Transverse colon (tissue), 4 donors: ENCODE results near the gene MFNG.

Experiments
- EP300 ChIP-seq: sonication (generic); formaldehyde crosslinking; IDR thresholded peaks from one replicate; pipeline ENCODE4 v1.6.1; 2017; ENCODE audit warnings: antibody characterized with exemption, low read depth
- POLR2A ChIP-seq: fragments of 450-650 bp; IDR thresholded peaks from one replicate; pipeline ENCODE4 v1.6.1; 2016; ENCODE audit warnings: antibody characterized with exemption, mild to moderate bottlenecking, moderate library complexity
- POLR2AphosphoS5 ChIP-seq, 3 donors: sonication (generic); formaldehyde crosslinking; IDR thresholded peaks; one replicate each; pipeline ENCODE4 v1.6.1; 2016; ENCODE audit warnings: antibody characterized with exemption in 3 of 3
- TF ChIP-seq, protein P1 (sequence below), 5 experiments: fragments of 200-600 bp in 3 of 5; fragments of 450-650 bp in 2 of 5; sonication (generic) in 3 of 5; IDR thresholded peaks; 1 replicate in 2 of 5; 2 replicates in 3 of 5; pipeline ENCODE4 v1.5.1; 2016 to 2017; ENCODE audit warnings: antibody characterized with exemption in 5 of 5, inconsistent platforms in 3 of 5, mild to moderate bottlenecking in 2 of 5, moderate library complexity in 1 of 5

DNA sequence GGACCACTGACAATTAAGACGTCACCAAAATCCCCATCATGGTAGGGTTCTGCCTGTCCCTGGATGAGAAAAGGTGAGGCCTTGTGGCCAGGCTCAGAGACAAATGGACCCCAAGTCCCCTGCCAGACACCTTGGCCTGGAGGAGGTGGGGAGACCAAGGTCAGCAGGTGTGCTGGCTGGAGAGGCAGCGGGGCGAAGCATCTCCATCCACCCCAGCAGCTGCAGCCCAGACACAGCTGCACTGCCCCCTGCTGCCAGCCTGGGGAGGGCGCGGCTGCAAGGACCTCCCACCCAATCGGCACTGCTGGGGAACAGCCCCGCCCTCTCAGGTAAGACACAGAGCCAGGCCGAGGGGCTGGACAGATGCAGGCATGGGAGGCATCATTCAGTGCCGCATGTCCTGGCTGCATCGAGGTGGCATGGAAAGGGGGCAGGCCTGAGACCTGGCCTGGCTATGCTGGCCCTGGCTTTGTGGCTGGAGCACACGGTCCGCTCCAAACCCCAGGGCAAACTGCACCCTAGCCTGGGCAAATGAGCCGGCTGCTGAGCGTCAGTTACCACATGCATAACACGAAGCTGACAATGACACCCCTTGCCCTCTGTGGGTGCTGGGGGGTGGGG is 12.2 kb upstream of the MFNG start:
- TF ChIP-seq POLR2A (no peak), POLR2AphosphoS5 (IDR thresholded peaks at IDR 0.05) (no peak), EP300 (no peak)
- TF ChIP-seq, protein P1, sequence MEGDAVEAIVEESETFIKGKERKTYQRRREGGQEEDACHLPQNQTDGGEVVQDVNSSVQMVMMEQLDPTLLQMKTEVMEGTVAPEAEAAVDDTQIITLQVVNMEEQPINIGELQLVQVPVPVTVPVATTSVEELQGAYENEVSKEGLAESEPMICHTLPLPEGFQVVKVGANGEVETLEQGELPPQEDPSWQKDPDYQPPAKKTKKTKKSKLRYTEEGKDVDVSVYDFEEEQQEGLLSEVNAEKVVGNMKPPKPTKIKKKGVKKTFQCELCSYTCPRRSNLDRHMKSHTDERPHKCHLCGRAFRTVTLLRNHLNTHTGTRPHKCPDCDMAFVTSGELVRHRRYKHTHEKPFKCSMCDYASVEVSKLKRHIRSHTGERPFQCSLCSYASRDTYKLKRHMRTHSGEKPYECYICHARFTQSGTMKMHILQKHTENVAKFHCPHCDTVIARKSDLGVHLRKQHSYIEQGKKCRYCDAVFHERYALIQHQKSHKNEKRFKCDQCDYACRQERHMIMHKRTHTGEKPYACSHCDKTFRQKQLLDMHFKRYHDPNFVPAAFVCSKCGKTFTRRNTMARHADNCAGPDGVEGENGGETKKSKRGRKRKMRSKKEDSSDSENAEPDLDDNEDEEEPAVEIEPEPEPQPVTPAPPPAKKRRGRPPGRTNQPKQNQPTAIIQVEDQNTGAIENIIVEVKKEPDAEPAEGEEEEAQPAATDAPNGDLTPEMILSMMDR (IDR thresholded peaks at IDR 0.05), result peak; percentile 45 to 82 (median 62)
